Type B pancreatic cell (in vitro differentiated cells): ENCODE results near the gene PPM1D. TPM values are rescaled to one million over a fixed set of nuclear protein-coding genes. Genes with fewer than 3 reads are reported as not detected.
"Not testable (repeated sequence)": the region's sequence is repeated elsewhere in the genome, so short reads cannot be mapped to it uniquely, and the experiment has no call there.

Experiments used
- DNase-seq: peaks from one replicate; pipeline ENCODE4 v3.0.0; 2021; ENCODE audit warnings: mixed read lengths; ENCODE audit not compliant: unreplicated experiment; ENCODE audit errors: extremely low spot score
- H3K27ac Mint-ChIP-seq: 2 replicates; pipeline ENCODE4 v1.8.0; 2021; ENCODE audit warnings: mild to moderate bottlenecking, mixed read lengths
- H3K27me3 Mint-ChIP-seq: 2 replicates; pipeline ENCODE4 v1.8.0; 2021; ENCODE audit warnings: mixed read lengths
- H3K36me3 Mint-ChIP-seq: 2 replicates; pipeline ENCODE4 v1.8.0; 2021; ENCODE audit warnings: mixed read lengths
- H3K4me1 Mint-ChIP-seq: one replicate; pipeline ENCODE4 v1.8.0; 2021; ENCODE audit warnings: mixed read lengths; ENCODE audit not compliant: unreplicated experiment
- H3K4me3 Mint-ChIP-seq: 2 replicates; pipeline ENCODE4 v1.8.0; 2021; ENCODE audit warnings: mild to moderate bottlenecking, mixed read lengths
- H3K9me3 Mint-ChIP-seq: 2 replicates; pipeline ENCODE4 v1.8.0; 2021; ENCODE audit warnings: mixed read lengths
- long read RNA-seq: library from polyadenylated mRNA; unstranded; transcript quantifications from one replicate; pipeline ENCODE4 v2.0.0, GENCODE V29; 2020
- total RNA-seq: library from RNA; stranded (reverse); gene quantifications from 2 replicates; pipeline ENCODE4 v1.2.1, GENCODE V29; 2021; ENCODE audit warnings: low replicate concordance
- TF ChIP-seq, protein P1 (sequence below): fragments of 200-600 bp; sonication (generic); conservative IDR thresholded peaks from 2 replicates; pipeline ENCODE4 v1.5.0; 2021; ENCODE audit warnings: antibody characterized with exemption, mild to moderate bottlenecking

The PPM1D gene
- 24.1 and 25.4 TPM in 2 replicates for total RNA-seq
- long read RNA-seq, full-length matches to known transcripts: 21 of 26 reads
- long read RNA-seq, partial matches to known transcripts: 1 of 26 reads
- long read RNA-seq, other reads (novel, unspliced or antisense): 4 of 26 reads

DNA sequence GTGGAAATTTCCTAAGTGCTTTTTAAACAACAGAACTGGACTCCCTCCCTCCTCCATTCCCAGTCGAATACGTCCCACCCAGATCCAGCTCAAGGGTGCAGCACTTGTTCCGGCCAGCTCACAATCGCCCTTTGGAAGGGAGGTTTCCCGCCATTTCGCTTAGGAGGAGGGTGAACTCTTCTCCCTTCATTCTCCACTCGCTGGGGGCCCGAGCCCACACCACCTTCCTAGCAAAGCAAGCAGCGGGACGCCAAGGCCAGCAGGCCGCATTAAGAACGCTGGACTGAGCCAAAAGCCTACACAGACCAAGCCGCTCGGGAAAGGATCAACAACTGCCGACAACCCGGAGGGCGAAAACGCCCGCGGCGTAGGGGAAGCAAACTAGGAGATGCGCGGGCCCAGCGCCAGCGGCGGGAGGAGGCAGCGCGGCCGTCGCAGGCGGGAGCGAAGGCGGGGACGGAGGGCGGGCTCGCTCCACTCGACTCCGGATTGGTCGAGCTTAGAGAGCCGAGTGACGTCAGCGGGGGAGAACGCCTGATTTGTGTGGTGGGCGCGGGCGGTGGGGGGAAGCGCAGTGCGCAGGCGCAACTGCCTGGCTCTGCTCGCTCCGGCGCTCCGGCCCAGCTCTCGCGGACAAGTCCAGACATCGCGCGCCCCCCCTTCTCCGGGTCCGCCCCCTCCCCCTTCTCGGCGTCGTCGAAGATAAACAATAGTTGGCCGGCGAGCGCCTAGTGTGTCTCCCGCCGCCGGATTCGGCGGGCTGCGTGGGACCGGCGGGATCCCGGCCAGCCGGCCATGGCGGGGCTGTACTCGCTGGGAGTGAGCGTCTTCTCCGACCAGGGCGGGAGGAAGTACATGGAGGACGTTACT is at the start of gene PPM1D:
Gene PPM1D (plus strand): TSS at position 574 of the 870 bp plus-strand sequence. CDS start 222 bp downstream, at position 796.
- no peaks in the 10 kb centered on the region for H3K9me3 Mint-ChIP-seq
- DNase-seq: peak; percentile 99
- peaks cover 41% of the 10 kb centered on the region for H3K4me1 Mint-ChIP-seq
- TF ChIP-seq, protein P1, sequence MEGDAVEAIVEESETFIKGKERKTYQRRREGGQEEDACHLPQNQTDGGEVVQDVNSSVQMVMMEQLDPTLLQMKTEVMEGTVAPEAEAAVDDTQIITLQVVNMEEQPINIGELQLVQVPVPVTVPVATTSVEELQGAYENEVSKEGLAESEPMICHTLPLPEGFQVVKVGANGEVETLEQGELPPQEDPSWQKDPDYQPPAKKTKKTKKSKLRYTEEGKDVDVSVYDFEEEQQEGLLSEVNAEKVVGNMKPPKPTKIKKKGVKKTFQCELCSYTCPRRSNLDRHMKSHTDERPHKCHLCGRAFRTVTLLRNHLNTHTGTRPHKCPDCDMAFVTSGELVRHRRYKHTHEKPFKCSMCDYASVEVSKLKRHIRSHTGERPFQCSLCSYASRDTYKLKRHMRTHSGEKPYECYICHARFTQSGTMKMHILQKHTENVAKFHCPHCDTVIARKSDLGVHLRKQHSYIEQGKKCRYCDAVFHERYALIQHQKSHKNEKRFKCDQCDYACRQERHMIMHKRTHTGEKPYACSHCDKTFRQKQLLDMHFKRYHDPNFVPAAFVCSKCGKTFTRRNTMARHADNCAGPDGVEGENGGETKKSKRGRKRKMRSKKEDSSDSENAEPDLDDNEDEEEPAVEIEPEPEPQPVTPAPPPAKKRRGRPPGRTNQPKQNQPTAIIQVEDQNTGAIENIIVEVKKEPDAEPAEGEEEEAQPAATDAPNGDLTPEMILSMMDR: peak; percentile 32
- peak within 1 kb of the TSS; percentile 98 for H3K4me3 Mint-ChIP-seq
- peak within 1 kb of the TSS; percentile 99 for H3K27ac Mint-ChIP-seq
- H3K36me3 Mint-ChIP-seq: peaks cover 5% of the 10 kb centered on the region
- no peaks in the 10 kb centered on the region for H3K27me3 Mint-ChIP-seq

DNA sequence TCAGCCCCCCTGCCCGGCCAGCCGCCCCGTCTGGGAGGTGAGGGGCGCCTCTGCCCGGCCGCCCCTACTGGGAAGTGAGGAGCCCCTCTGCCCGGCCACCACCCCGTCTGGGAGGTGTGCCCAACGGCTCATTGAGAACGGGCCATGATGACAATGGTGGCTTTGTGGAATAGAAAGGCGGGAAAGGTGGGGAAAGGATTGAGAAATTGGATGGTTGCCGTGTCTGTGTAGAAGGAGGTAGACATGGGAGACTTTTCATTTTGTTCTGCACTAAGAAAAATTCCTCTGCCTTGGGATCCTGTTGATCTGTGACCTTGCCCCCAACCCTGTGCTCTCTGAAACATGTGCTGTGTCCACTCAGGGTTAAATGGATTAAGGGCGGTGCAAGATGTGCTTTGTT is 47.7 kb upstream of the PPM1D start:
- H3K27ac Mint-ChIP-seq, H3K27me3 Mint-ChIP-seq, H3K36me3 Mint-ChIP-seq, H3K4me1 Mint-ChIP-seq, H3K9me3 Mint-ChIP-seq, H3K4me3 Mint-ChIP-seq, DNase-seq: not testable (repeated sequence)

DNA sequence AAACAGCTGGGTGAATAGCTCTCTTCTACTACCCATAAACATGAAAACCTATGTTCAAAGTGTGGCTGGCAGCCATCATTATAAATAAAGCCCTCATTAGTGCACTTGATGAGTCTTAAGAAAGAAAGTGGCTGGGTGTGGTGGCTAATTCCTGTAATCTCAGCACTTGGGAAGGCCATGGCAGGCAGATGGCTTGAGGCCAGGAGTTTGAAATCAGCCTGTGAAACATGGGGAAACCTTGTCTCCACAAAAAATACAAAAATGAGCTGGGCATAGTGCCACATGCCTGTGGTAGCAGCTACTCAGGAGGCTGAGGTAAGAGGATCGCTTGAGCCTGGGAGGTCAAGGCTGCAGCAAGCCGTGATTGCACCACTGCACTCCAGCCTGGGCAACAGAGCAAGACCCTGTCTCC is 45.6 kb upstream of the PPM1D start:
- no peak for DNase-seq

DNA sequence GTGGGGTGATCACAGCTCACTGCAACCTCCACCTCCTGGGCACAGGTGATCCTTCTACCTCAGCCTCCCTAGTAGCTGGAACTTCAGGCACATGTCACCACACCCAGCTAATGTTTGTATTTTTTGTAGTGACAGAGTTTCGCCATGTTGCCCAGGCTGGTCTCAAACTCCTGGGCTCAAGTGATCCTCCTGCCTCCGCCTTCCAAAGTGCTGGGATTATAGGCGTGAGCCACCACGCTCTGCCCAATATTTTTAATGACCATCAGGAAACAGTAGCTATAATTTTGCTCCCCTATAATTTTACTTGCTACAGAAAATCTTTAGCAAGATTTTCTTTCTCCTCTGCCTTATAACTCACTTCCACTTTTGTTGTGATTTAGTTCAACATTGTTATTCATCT is 44.2 kb upstream of the PPM1D start:
- Mint-ChIP-seq H3K27me3 (no peaks in the 10 kb centered on the region), H3K36me3 (peaks cover 4% of the 10 kb centered on the region), H3K27ac (no peak overlapping the region), H3K4me1 (no peaks in the 10 kb centered on the region), H3K9me3 (peaks cover 8% of the 10 kb centered on the region), H3K4me3 (no peak overlapping the region)
- TF ChIP-seq, protein P1: no peak
- DNase-seq: no peak

More for the DNA sequence above, 45.6 kb upstream of the PPM1D start:
- no peaks in the 10 kb centered on the region for H3K27me3 Mint-ChIP-seq
- no peak overlapping the region for H3K27ac Mint-ChIP-seq
- peaks cover 4% of the 10 kb centered on the region for H3K36me3 Mint-ChIP-seq
- H3K4me1 Mint-ChIP-seq: no peaks in the 10 kb centered on the region
- H3K4me3 Mint-ChIP-seq: no peak overlapping the region
- H3K9me3 Mint-ChIP-seq: peaks cover 8% of the 10 kb centered on the region
- TF ChIP-seq, protein P1: no peak

DNA sequence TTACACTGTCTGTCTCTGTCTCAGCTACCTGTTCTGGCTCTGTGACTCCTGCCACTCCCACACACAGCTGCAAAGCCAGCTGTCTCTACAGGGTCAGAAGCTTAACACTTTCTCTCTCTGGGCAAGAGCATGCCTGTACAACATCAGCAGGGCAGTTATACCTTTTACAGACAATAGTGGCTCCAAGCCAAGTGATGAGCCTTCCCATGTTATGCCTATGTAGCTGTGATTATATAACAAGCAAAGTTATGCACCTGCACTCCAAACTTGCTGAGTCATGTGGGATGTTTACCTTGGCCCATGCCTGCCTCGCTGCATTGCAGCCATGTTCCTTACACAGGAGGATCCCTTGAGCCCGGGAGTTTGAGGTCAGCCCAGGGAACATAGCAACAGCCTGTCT is 42.2 kb upstream of the PPM1D start:
- TF ChIP-seq, protein P1: no peak
- no peak overlapping the region for H3K27ac Mint-ChIP-seq
- no peak for DNase-seq
- no peaks in the 10 kb centered on the region for H3K27me3 Mint-ChIP-seq
- no peaks in the 10 kb centered on the region for H3K4me1 Mint-ChIP-seq
- peaks cover 4% of the 10 kb centered on the region for H3K36me3 Mint-ChIP-seq
- no peak overlapping the region for H3K4me3 Mint-ChIP-seq
- H3K9me3 Mint-ChIP-seq: peaks cover 8% of the 10 kb centered on the region

DNA sequence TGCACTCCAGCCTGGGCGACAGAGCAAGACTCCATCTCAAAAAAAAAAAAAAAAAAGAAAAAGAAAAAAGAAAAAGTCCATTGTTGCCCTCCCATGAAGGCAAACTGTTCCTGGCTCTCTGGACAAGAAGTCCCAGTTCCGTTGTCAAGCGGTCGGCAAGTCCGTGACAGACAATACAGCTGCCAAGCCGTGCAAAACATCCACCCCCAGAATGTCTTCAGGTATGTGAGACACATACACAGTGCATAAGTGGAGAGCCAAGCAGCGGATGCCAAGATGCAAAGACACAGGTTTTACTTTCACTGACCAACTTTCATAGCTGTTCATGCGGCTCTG is 40.4 kb upstream of the PPM1D start:
- Mint-ChIP-seq H3K9me3 (peaks cover 8% of the 10 kb centered on the region), H3K27me3 (no peaks in the 10 kb centered on the region)
- no peak for DNase-seq

More for the DNA sequence above, 40.4 kb upstream of the PPM1D start:
- TF ChIP-seq, protein P1: no peak
- H3K4me1 Mint-ChIP-seq: no peaks in the 10 kb centered on the region
- H3K4me3 Mint-ChIP-seq: no peak overlapping the region
- H3K36me3 Mint-ChIP-seq: no peaks in the 10 kb centered on the region
- H3K27ac Mint-ChIP-seq: no peak overlapping the region
